Testis (tissue), 2 donors: ENCODE results near the gene EXOC6.

Source experiments
- CTCF ChIP-seq, 3 experiments: fragments of 450-650 bp in 2 of 3; fragments of 200-600 bp in 1 of 3; sonication (generic) in 1 of 3; IDR thresholded peaks; one replicate each; pipeline ENCODE4 v1.5.1; 2016 to 2019; ENCODE audit warnings: antibody characterized with exemption in 3 of 3, mild to moderate bottlenecking in 2 of 3, moderate library complexity in 1 of 3
- POLR2A ChIP-seq: fragments of 450-650 bp; IDR thresholded peaks from one replicate; pipeline ENCODE4 v1.6.1; 2017; ENCODE audit warnings: antibody characterized with exemption, mild to moderate bottlenecking, moderate library complexity

DNA sequence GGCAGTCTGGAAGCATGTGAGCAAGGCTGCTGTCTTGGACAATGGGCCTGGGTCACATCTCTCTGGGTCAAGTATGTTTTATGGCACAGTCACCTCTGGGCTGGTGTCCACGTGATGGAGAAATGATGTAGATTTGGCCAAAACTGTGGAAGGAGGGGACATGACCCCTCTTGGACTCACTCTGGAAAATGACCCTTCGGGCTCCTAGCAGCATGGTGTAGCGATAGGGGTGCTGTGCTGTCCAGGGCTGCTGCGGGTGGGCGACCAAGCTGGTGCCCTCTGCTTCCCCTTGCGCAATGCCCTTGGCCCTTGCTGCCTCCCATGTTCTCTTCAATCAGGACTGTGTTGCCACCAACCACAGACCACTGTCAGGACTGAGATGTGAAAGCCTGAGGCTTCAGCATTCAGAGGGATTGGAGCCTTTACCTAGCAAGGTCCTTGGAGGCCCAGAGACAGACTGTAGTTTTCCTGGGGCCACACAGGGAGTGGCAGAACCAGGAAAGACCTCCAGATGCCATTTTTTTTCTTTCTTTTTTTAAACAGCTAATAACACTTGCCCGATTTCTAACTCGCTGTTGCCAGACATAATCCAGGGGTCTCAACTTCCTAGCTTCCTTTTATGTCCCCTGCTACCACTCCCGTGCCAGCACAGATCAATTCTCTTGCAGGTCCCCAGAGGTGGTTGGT lies 231.5 kb downstream of the EXOC6 start:
- TF ChIP-seq CTCF (IDR thresholded peaks at IDR 0.05) = no peak
- TF ChIP-seq POLR2A = no peak
